Measurements from ENCODE around the gene PRELP. TPM values are rescaled to one million over a fixed set of nuclear protein-coding genes. Genes with fewer than 3 reads are reported as not detected.

The PRELP gene
- total RNA-seq, 1 experiment from 2014 or later = not detected

DNA sequence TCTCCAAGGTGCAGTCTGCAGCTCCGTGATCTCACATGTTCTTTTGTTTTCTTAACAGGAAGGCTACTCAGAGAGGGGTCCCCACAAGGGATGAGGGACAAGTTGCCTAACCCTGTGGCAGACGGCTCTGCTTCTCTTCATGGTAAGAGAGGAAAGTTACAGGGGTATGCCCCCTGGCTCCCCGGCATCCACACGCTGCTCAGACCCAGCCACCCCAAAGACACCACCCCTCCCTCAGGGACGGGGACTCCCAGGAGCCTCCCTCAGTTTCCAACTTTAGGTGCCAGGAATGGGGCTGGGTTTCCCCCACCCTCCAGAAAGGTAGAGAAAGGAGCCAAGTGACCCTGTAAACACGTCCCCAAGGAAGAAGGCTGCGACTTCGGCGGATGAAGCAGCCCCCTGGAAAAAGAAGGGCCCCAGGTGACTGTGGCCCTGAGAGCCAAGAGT is 38.0 kb downstream of the PRELP start:
- no TSS peak for BruUV-seq (replicated peaks)
- CTCF ChIA-PET = interaction anchor here (1.8 kb wide), 1 partner anchor 188 kb away, joined by 4 read pairs; no protein-coding TSS in a partner anchor
- in situ Hi-C loops (cut with HindIII; ENCODE audit: low pct_unique_long_range_greater_than_20kb, low sequenced_read_pairs) (no loop called here), intact Hi-C loops (cut with micrococcal nuclease; ENCODE audit: unreplicated experiment) (loop anchor here (10.0 kb wide), 1 partner anchor 111 kb away; the partner anchor contains the start of gene ATP2B4)
- no peak overlapping the region for H3K4me3 ChIP-seq (ENCODE audit: low read depth in 2 of 2, low read length in 2 of 2)
- POLR2A ChIA-PET = interaction anchor here (0.6 kb wide), 1 partner anchor 146 kb away, joined by 5 read pairs; no protein-coding TSS in a partner anchor
- H3K4me1 ChIP-seq (ENCODE audit: control insufficient read depth, insufficient read depth, low read length) = peaks cover 14% of the 10 kb centered on the region
- H3K9me3 ChIP-seq (ENCODE audit: control insufficient read depth, insufficient read depth, low read depth, low read length) = no peaks in the 10 kb centered on the region
- DNase-seq (ENCODE audit: low read depth, low spot score) (no peak), ATAC-seq (0 out of 2 replicates have a peak, but pooled peaks have one; percentile 11)
- TF ChIP-seq SIN3A (IDR thresholded peaks at IDR 0.05; ENCODE audit: borderline replicate concordance, insufficient read depth, low read depth, low read length) = no peak
- TF ChIP-seq, protein P1, sequence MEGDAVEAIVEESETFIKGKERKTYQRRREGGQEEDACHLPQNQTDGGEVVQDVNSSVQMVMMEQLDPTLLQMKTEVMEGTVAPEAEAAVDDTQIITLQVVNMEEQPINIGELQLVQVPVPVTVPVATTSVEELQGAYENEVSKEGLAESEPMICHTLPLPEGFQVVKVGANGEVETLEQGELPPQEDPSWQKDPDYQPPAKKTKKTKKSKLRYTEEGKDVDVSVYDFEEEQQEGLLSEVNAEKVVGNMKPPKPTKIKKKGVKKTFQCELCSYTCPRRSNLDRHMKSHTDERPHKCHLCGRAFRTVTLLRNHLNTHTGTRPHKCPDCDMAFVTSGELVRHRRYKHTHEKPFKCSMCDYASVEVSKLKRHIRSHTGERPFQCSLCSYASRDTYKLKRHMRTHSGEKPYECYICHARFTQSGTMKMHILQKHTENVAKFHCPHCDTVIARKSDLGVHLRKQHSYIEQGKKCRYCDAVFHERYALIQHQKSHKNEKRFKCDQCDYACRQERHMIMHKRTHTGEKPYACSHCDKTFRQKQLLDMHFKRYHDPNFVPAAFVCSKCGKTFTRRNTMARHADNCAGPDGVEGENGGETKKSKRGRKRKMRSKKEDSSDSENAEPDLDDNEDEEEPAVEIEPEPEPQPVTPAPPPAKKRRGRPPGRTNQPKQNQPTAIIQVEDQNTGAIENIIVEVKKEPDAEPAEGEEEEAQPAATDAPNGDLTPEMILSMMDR (IDR thresholded peaks at IDR 0.05) = no peak
- TF ChIP-seq POLR2AphosphoS5 (IDR thresholded peaks at IDR 0.05; ENCODE audit: low read depth, low read length) = no peak
- TF ChIP-seq, protein P2, sequence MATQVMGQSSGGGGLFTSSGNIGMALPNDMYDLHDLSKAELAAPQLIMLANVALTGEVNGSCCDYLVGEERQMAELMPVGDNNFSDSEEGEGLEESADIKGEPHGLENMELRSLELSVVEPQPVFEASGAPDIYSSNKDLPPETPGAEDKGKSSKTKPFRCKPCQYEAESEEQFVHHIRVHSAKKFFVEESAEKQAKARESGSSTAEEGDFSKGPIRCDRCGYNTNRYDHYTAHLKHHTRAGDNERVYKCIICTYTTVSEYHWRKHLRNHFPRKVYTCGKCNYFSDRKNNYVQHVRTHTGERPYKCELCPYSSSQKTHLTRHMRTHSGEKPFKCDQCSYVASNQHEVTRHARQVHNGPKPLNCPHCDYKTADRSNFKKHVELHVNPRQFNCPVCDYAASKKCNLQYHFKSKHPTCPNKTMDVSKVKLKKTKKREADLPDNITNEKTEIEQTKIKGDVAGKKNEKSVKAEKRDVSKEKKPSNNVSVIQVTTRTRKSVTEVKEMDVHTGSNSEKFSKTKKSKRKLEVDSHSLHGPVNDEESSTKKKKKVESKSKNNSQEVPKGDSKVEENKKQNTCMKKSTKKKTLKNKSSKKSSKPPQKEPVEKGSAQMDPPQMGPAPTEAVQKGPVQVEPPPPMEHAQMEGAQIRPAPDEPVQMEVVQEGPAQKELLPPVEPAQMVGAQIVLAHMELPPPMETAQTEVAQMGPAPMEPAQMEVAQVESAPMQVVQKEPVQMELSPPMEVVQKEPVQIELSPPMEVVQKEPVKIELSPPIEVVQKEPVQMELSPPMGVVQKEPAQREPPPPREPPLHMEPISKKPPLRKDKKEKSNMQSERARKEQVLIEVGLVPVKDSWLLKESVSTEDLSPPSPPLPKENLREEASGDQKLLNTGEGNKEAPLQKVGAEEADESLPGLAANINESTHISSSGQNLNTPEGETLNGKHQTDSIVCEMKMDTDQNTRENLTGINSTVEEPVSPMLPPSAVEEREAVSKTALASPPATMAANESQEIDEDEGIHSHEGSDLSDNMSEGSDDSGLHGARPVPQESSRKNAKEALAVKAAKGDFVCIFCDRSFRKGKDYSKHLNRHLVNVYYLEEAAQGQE (IDR thresholded peaks at IDR 0.05; ENCODE audit: insufficient read depth in 1 of 2, low read depth in 2 of 2, low read length in 1 of 2) = no peak
- no peak for TF ChIP-seq TCF7L2 (IDR thresholded peaks at IDR 0.05; ENCODE audit: low read depth, low read length)
- no peaks in the 10 kb centered on the region for H3K27me3 ChIP-seq (ENCODE audit: control insufficient read depth, insufficient read depth, low read length)
- no peaks in the 10 kb centered on the region for H3K36me3 ChIP-seq (ENCODE audit: control insufficient read depth, insufficient read depth, low read length)
- no peak overlapping the region for H3K27ac ChIP-seq (ENCODE audit: low read length)

DNA sequence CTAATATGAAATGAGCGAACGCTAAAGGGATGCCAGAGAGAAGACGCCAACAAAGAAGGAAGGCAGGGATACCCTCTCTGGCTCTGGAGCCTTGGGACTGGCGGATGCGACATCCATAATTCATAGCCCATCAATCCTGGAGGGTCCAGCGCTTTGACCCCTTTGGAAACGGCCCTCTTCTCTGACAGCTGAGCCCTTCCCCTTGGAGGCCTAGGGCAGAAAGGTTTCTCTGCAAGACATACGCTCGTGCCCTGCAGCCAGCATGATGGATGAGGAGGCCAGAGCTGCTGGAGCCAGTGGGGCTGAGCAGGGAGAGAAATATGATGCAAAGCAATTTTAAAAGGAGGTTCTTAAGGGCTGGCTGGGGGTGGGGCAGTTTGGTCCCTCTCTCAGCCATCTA is 40.6 kb downstream of the PRELP start:
- intact Hi-C loops (cut with micrococcal nuclease; ENCODE audit: unreplicated experiment) (loop anchor here (10.0 kb wide), 1 partner anchor 109 kb away; the partner anchor contains the start of gene ATP2B4), in situ Hi-C loops (cut with HindIII; ENCODE audit: low pct_unique_long_range_greater_than_20kb, low sequenced_read_pairs) (no loop called here)
- ChIA-PET CTCF (no interaction called here), POLR2A (no interaction called here)
- peaks cover 14% of the 10 kb centered on the region for H3K4me1 ChIP-seq (ENCODE audit: control insufficient read depth, insufficient read depth, low read length)
- ATAC-seq = no peak
- H3K27ac ChIP-seq (ENCODE audit: low read length) = no peak overlapping the region
- H3K27me3 ChIP-seq (ENCODE audit: control insufficient read depth, insufficient read depth, low read length) = no peaks in the 10 kb centered on the region
- no peaks in the 10 kb centered on the region for H3K36me3 ChIP-seq (ENCODE audit: control insufficient read depth, insufficient read depth, low read length)
- BruUV-seq (replicated peaks) = no TSS peak
- H3K4me3 ChIP-seq (ENCODE audit: low read depth in 2 of 2, low read length in 2 of 2) = no peak overlapping the region
- no peak for DNase-seq (ENCODE audit: low read depth, low spot score)
- TF ChIP-seq, protein P1 (IDR thresholded peaks at IDR 0.05) = no peak
- TF ChIP-seq SIN3A (IDR thresholded peaks at IDR 0.05; ENCODE audit: borderline replicate concordance, insufficient read depth, low read depth, low read length) = no peak
- TF ChIP-seq, protein P2 (IDR thresholded peaks at IDR 0.05; ENCODE audit: insufficient read depth in 1 of 2, low read depth in 2 of 2, low read length in 1 of 2) = no peak
- no peak for TF ChIP-seq POLR2AphosphoS5 (IDR thresholded peaks at IDR 0.05; ENCODE audit: low read depth, low read length)
- TF ChIP-seq TCF7L2 (IDR thresholded peaks at IDR 0.05; ENCODE audit: low read depth, low read length) = no peak
- no peaks in the 10 kb centered on the region for H3K9me3 ChIP-seq (ENCODE audit: control insufficient read depth, insufficient read depth, low read depth, low read length)
